HG03139 (cell line): ENCODE results near the gene EDRF1.

Experiments used
- ATAC-seq: cut with Tn5 transposase; IDR thresholded peaks from one replicate; pipeline ENCODE4 v1.9.1; 2021; ENCODE audit not compliant: unreplicated experiment

EDRF1 gene

GRCh38 chr10:125783957-125784356 is 64.4 kb downstream of the EDRF1 start:
- ATAC-seq, result peak; percentile 83

- no peak for ATAC-seq
Observed at GRCh38 chr10:125785791-125786190, 66.3 kb downstream of the EDRF1 start.

GRCh38 chr10:125788156-125789034 is 68.9 kb downstream of the EDRF1 start:
- no peak for ATAC-seq

GRCh38 chr10:125792342-125793300 is 73.1 kb downstream of the EDRF1 start:
- ATAC-seq, result no peak

- no peak for ATAC-seq
Observed at GRCh38 chr10:125795128-125795527, 75.6 kb downstream of the EDRF1 start.

- ATAC-seq, result no peak
Observed at GRCh38 chr10:125795637-125796190, 76.2 kb downstream of the EDRF1 start.

GRCh38 chr10:125797424-125797823 is 77.9 kb downstream of the EDRF1 start:
- no peak for ATAC-seq

- no peak for ATAC-seq
Observed at GRCh38 chr10:125797994-125798662, 78.6 kb downstream of the EDRF1 start.

- ATAC-seq, result no peak
Observed at GRCh38 chr10:125799451-125800182, 80.1 kb downstream of the EDRF1 start.

- ATAC-seq, result no peak
Observed at GRCh38 chr10:125801574-125801973, 82.1 kb downstream of the EDRF1 start.

- no peak for ATAC-seq
Observed at GRCh38 chr10:125802131-125802530, 82.6 kb downstream of the EDRF1 start.

GRCh38 chr10:125802739-125803138 is 83.2 kb downstream of the EDRF1 start:
- ATAC-seq, result no peak

GRCh38 chr10:125808047-125808446 is 88.5 kb downstream of the EDRF1 start:
- ATAC-seq, result no peak

GRCh38 chr10:125811251-125811650 is 91.7 kb downstream of the EDRF1 start:
- no peak for ATAC-seq

GRCh38 chr10:125812128-125812750 is 92.7 kb downstream of the EDRF1 start:
- ATAC-seq, result no peak
